KBM-7 (cell line): ENCODE measurements around the gene ABHD11.

ENCODE experiments used
- DNase-seq: peaks from one replicate; pipeline ENCODE4 v3.0.0-alpha.2; 2015
- in situ Hi-C: fragments of 300-500 bp; cut with MboI; formaldehyde crosslinking; loops from 2 replicates; pipeline ENCODE4 v1.14.3; 2020; ENCODE audit warnings: low sequenced_read_pairs, low pct_unique_long_range_greater_than_20kb, mixed read lengths

Gene ABHD11

GRCh38 chr7:73705551-73705920, 33.1 kb downstream of the ABHD11 start:
- no peak for DNase-seq

DNA sequence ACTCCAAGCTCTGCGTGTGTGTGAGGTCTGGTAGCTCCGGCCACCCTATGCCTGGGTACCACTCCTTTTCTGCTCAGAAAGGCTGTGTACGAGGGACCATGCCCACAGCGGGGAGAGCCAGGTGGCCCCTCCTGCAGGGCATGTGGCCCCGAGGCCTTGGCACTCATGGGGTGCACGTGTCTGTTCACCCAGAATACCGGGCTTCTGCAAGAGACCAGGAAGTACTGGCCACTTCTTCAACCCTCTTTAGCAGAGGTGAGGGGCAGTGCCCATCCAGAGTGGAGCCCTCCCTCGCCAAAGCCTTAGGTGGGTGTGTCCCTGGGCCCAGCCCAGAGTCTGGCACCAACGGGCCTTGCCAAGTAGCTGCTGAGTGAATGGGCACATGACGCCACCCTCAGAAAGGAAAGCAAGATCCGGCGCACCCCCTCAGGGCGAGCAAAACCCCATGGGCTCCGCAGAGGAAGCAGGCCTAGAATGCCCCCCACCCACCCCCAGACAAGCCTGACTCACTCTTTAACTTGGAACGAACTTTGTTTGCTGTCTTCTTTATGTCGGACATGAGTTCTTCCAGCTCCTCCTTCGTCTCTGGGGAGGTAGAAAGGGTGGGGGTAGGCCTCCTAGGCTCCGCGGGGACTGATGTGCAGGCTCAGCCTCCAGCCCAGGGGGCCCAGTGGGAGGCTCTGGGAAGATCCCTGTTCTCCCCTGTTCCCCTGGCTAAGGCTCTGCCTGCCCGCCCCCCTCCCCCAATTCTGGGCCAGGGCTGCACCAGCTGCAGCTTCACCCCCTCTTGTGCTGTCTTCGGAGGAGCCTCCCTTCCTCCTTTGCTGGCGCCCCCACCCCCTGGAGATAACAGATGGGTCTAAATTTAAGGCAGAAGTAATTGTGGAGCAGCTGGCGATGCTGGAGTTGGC, 33.7 kb downstream of the ABHD11 start:
- DNase-seq: no peak
- in situ Hi-C loops: no loop called here

More at GRCh38 chr7:73705551-73705920, 33.1 kb downstream of the ABHD11 start:
- in situ Hi-C loops: no loop called here

DNA sequence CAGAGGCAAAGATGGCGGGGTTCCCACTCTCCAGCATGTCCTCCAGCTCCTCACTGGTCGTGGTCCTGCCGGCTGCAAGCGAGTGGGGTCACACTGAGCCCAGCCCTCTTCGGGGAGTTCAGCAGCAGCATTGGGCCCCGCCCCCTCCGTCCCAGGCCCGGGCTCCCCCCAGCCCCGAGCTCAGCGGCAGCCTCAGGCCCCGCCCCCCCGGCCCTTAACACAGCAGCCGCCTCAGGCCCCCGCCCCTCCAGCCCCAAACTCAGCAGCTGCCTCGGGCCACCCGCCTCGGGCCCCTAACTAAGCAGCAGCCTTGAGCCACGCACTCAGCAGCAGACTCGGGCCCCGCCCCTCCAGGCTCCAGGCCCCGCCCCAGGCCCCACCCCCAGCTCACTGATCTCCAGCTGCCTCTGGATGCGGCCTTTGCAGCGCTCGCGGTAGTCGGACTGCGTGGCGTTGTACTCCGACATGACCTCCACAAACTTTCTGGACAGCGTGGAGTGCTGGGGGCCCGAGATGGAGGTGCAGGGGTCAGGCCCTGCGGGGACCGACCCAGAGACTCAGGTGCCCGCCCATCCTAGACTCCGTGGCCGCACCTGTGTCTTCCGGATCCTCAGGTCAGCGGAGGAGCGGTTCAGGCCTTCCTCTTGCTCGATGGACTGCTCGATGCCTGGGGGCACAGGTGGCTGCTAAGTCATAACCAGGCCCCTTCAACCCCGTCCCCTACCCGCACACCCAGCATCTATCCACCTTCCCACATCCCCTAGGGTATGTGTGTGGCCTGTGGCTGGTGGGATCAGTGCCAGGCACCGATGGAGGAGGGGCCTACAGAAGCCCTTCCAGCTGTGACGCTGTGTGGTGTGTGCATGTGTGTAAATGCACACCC, 34.6 kb downstream of the ABHD11 start:
- in situ Hi-C loops: no loop called here
- no peak for DNase-seq

DNA sequence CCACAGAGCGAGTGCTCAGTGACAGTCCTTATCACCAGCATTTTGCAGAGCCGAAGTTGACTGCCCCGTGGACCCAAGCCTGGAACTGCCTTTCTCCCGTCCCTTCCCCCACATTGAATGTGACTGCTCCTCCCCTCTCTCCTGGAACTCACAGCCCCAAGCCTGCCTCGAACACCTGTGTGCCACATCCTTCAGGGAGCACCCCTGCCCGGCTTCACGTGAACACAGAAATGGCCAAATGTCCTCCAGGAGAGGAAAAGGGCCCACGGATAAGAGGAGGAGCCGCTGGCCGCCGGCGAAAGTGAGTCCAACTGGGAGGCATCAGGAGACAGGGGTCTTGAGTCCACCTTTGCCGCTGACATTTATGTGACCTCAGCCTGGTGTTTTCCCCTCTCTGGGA, 35.4 kb downstream of the ABHD11 start:
- in situ Hi-C loops: no loop called here
- no peak for DNase-seq

DNA sequence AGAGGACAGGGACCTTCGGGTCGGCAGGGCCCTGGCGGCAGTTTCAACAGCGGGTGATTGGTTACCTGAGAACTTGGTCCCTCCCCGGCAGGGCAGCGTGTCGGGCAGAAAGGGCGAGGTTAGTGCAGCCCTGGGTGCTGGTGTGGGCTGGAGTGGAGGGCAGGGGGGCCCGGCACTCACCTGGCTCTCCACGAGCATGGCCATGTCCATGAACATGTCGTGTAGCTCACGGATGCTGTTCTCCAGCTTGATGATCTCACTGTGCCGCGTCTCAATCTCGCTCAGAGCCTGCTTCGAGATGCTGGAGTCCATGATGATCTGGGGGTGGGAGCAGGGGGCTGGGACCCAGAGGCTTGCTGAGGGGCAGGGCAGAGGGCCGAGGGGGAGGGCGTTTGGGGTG, 35.9 kb downstream of the ABHD11 start:
- in situ Hi-C loops: no loop called here
- DNase-seq: no peak

DNA sequence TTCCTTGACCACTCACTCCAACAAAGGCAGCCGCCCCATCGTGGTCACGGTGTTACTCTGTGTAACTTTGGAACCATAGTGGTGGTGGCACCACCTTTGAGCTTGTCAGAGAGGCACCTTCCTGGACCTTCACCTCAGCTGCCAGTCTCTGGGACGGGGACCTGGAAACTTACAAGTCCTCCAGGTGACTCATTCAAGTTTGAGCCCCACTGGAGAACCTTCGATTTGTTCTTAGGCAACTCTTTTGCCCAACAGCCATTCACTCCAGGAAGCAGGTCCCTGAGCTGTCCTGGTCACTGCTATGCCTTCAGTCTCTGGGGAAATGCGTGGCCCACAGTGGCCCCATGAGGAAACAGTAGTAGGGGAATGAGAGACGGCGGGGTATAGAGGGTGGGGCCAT, 36.4 kb downstream of the ABHD11 start:
- in situ Hi-C loops: no loop called here
- DNase-seq: no peak

GRCh38 chr7:73701357-73701995, 37.1 kb downstream of the ABHD11 start:
- in situ Hi-C loops: no loop called here
- DNase-seq: peak; percentile 38

- in situ Hi-C loops: no loop called here
- DNase-seq: no peak
These were observed 37.9 kb downstream of the ABHD11 start for GRCh38 chr7:73700581-73701134.

- no peak for DNase-seq
- in situ Hi-C loops: no loop called here
These were observed 38.6 kb downstream of the ABHD11 start for GRCh38 chr7:73700069-73700423.

DNA sequence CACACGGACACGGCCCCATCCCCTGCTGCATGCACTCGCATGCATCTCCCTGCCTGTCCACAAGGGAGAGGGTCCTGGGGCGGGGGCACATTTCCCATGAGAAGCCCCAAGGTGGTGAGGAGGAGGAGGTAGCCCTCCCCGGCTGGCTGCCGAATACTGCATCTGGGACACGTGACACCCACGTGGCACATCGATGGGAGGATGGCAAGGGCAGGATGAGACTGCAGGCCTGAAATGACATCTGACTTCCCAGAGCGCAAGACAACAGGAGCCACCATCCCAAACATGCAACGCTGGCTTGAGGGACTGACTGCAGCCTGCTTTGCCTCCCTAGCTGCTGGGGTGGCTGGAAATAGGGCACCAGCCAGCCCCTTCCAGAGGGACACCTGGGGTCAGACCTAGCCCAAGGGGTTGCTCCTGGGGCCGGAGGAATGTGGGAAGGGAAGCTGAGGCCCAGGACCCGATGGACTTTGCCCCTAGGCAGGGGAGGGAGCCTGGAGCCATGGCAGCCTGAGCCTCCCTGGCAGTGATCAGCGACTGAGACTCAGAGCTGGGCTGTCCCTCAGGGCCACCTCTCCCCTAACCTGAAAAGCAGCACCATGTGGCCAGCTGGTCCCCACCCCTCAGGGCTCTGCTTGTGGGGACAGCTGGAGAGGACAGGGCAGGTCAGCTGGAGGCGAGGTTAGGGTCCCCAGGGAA, 39.1 kb downstream of the ABHD11 start:
- in situ Hi-C loops: no loop called here

GRCh38 chr7:73698410-73698809, 40.2 kb downstream of the ABHD11 start:
- in situ Hi-C loops: no loop called here
- DNase-seq: no peak

More for the DNA sequence above, 39.1 kb downstream of the ABHD11 start:
- no peak for DNase-seq

GRCh38 chr7:73696372-73696771, 42.2 kb downstream of the ABHD11 start:
- in situ Hi-C loops: no loop called here
- no peak for DNase-seq

DNA sequence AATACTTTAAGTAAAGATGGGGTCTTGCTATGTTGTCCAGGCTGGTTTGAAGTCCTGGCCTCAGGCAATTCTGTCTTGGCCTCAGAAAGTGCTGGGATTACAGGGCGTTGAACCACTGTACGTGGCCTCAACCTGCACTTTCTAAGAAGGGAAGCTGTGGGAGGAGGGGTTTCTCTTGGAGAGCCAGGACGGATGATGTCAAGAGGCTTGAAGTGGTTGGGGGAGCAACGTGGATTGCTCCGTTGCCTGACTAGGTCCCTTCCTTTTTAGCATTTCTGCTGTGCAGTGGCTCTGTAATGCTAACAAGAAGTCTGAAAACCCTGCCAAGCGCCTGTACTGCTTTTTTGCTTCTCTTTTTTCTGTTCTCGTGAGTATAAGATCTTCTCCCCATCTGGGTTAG, 48.0 kb downstream of the ABHD11 start:
- DNase-seq: no peak
- in situ Hi-C loops: no loop called here

DNA sequence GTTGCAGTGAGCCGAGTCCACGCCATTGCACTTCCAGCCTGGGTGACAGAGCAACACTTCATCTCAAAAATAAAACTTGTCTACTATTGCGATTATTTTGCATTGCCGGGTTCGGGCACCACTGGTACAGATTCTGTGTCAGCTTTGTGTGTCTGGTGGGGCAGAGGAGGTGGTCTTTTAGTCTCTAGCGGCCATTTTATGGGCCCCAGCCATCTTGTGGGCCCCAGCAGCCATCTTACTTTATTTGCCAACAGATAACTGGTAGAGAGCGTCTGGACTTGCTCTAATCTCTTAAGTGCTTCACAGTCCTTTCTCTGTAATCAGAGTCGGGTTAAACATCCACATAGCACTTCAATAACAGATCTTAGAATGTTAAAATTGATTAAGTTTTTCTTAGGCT, 50.3 kb downstream of the ABHD11 start:
- in situ Hi-C loops: no loop called here
- no peak for DNase-seq
